ENCODE measurements around the gene RUNX1. TPM values are rescaled to one million over a fixed set of nuclear protein-coding genes. Genes with fewer than 3 reads are reported as not detected.

RUNX1 gene
- total RNA-seq, 2 experiments from 2014 or later = 36.5 to 37.2 TPM

DNA sequence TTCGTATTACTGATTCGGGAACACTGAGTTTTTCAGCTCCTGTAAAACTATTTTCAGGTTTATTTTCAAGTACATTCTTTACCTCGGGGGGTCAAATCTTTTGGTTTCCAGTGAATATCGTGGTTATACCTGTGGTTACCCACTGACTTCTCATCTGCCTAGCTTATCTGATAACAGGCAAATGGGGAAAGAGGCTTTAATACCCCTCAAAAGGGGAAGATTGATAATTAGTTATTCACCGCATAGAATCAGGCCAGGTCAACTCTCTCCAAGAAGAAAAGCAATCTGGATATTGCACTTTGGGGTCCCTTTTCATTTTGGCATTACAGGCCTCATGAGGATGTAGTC lies 23.0 kb downstream of the RUNX1 start:
- CTCF ChIA-PET = interaction anchor here (0.9 to 2.6 kb wide), 8 partner anchors 18 to 136 kb away, joined by 3 to 10 read pairs (median 4); no protein-coding TSS in a partner anchor
- POLR2A ChIA-PET = interaction anchor here (0.7 to 3.6 kb wide), 10 partner anchors 9 to 137 kb away, joined by 3 to 20 read pairs (median 6); no protein-coding TSS in a partner anchor

DNA sequence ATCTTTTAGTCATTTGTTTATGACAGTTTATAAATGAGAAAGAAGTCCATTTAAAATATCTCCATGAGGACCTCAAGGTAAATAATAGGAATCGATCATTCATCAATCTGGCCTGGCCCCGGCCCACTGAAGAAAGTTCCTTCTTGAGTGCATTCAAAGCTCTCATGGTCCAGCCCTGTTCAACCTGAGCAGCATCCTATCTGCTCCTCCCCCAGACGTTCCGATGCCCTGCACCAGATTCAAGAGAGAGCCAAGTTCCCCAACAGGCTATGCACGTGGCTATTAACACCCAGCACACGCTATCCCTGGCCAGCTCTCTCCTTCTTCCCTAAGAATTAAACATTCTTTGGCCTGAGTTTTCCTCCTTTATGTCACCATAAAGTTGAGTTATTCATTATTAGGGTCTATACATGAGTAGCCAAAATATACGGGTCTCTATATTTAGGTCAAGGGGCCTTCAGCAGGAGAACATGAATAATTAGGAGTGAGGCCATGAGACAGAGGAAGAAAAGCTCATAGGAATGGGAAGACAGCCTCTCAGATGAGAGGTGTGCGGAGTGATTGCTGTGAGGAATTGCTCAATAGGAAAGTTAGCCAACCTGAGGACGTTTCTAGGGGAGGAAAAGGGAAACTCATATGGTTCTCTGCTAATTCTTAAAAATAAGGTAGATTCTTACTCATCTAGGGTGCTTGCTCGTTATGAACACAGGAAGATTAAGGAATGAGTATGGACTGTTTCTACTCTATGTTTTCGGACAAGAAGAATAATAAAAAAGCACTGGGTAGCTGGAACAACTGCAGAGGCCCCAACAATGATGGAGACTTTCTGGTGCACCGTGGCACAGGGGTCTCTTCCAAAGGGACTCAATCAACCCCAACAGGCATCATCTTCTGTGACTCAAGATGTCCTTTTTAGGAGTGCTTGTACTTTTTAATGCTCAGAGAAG lies 23.6 kb downstream of the RUNX1 start:
- POLR2A ChIA-PET = interaction anchor here (0.5 to 3.6 kb wide), 12 partner anchors 8 to 142 kb away, joined by 3 to 20 read pairs (median 4); no protein-coding TSS in a partner anchor
- CTCF ChIA-PET = interaction anchor here (0.8 to 2.6 kb wide), 9 partner anchors 13 to 135 kb away, joined by 3 to 10 read pairs (median 3); no protein-coding TSS in a partner anchor

GRCh38 chr21:35024513-35024912 lies 24.6 kb downstream of the RUNX1 start:
- POLR2A ChIA-PET = interaction anchor here (0.5 to 3.6 kb wide), 6 partner anchors 22 to 141 kb away, joined by 3 to 20 read pairs (median 4); no protein-coding TSS in a partner anchor
- CTCF ChIA-PET = interaction anchor here (0.6 to 1.2 kb wide), 5 partner anchors 9 to 135 kb away, joined by 3 read pairs; no protein-coding TSS in a partner anchor

DNA sequence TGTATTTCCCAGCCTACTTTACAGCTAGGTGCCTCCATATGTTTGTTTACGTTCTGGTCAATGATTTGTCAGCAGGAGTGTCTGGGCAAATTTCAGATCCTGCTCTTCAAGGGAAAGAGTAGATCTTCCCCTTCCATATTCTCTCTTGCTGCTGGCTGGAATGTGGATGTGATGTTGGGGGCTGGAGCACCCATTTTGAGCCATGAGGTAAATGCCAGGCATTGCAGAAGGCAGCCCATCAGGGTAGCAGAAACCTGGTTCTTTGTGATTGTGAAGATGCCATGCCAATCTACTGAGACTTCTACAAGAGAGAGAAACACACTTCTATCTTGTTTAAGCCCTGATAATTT lies 25.1 kb downstream of the RUNX1 start:
- ChIA-PET POLR2A (interaction anchor here (0.6 to 1.2 kb wide), 2 partner anchors 24 to 34 kb away, joined by 3 read pairs; no protein-coding TSS in a partner anchor), CTCF (interaction anchor here (0.6 to 1.2 kb wide), 3 partner anchors 8 to 70 kb away, joined by 3 read pairs; no protein-coding TSS in a partner anchor)

- ChIA-PET POLR2A (no interaction called here), CTCF (interaction anchor here (0.7 to 1.3 kb wide), 4 partner anchors 8 to 134 kb away, joined by 3 to 4 read pairs (median 3); no protein-coding TSS in a partner anchor)
These were observed 25.6 kb downstream of the RUNX1 start for GRCh38 chr21:35023396-35024070.

DNA sequence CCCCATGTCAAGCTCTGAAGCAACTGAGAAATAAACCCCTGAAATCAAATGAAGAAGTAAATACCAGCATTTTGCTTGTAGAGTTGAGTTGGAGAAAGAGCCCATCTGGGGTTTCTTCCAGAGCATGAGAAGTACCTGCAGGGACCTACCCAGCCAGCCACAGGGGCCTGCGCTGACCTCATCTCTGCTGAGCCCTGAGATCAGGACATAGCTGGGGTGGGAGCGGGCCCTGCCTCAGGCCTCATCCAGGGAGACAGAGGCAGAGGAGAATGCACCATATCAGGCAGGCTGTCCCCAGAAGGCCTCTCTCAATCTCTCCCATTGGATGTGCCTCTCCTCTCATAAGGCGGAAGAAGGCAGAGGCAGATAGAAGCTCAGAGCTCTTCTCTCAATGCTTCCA lies 27.6 kb downstream of the RUNX1 start:
- ChIA-PET CTCF (interaction anchor here (1.3 to 2.4 kb wide), 5 partner anchors 18 to 39 kb away, joined by 3 to 7 read pairs (median 5); no protein-coding TSS in a partner anchor), POLR2A (interaction anchor here (0.8 to 1.2 kb wide), 5 partner anchors 23 to 133 kb away, joined by 3 to 5 read pairs (median 3); no protein-coding TSS in a partner anchor)

DNA sequence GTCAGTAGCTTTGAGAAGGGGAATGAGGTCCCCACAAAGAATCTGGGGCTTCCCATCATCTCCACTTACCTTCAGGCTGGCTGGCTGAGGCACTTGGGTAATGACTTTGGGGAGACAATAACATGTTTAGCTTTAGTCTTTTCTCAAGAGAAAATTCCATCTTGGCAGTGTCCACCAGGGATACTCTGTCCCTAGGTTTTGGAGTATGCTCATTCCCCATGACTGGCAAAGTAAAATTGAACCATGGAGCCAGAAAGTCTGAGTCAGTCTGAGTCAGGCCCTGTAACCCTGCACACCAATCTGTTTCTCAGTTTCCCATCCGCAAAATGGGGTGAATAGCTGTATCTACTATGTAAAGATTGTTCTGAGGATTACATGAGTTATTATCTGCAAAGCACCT lies 28.2 kb downstream of the RUNX1 start:
- ChIA-PET CTCF (interaction anchor here (1.3 to 2.4 kb wide), 4 partner anchors 17 to 38 kb away, joined by 3 to 7 read pairs (median 6); no protein-coding TSS in a partner anchor), POLR2A (interaction anchor here (0.8 to 0.9 kb wide), 2 partner anchors 23 to 26 kb away, joined by 3 read pairs; no protein-coding TSS in a partner anchor)

DNA sequence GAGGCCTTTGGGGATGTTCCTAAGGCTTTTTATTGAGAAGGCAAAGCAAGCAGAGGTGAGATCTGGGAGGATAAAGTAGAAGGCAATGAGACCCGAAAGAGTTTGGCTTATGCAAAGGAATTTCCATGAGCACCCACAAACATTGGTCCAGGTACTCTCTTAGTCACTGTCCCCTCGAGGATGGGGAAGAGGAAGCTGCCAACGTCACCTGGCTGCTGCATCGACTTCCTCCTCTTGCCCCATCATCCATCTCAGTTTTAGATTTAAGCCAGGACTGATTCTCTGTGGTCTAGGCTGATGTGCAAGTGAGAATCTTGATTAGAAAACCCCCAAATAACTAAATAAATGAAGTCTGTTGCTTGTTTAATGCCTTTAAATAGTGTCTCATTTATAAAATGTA lies 28.7 kb downstream of the RUNX1 start:
- ChIA-PET CTCF (interaction anchor here (1.3 to 2.4 kb wide), 3 partner anchors 17 to 37 kb away, joined by 3 to 7 read pairs (median 6); no protein-coding TSS in a partner anchor), POLR2A (no interaction called here)

- POLR2A ChIA-PET = no interaction called here
- CTCF ChIA-PET = no interaction called here
These were observed 29.5 kb downstream of the RUNX1 start for GRCh38 chr21:35019631-35020032.

GRCh38 chr21:35017256-35017655 lies 31.8 kb downstream of the RUNX1 start:
- CTCF ChIA-PET = no interaction called here
- POLR2A ChIA-PET = interaction anchor here (1.0 kb wide), 1 partner anchor 9 kb away, joined by 4 read pairs; no protein-coding TSS in a partner anchor

- CTCF ChIA-PET = interaction anchor here (0.8 to 1.4 kb wide), 2 partner anchors 7 to 27 kb away, joined by 3 read pairs; no protein-coding TSS in a partner anchor
- POLR2A ChIA-PET = no interaction called here
These were observed 32.4 kb downstream of the RUNX1 start for GRCh38 chr21:35016517-35017188.

DNA sequence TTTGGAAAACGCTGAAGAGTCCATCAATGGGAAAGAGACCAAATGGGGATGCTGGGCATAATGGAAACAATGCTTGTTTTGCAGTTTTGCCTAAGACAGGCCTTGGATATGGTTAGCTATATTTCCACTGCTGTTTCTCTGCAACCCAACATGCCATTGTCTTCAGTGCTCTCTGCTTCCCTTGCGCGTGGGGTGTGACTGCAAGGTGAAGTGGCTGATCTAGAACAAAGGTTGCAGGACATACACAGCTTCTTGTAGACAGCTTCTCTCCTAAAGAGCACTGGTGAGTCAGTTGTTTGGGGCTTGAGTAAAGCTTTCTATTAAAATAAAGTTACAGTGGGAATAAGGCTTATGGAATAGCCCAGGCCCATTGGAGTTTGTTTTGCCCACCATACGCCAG lies 33.0 kb downstream of the RUNX1 start:
- ChIA-PET POLR2A (interaction anchor here (1.5 kb wide), 1 partner anchor 126 kb away, joined by 3 read pairs; no protein-coding TSS in a partner anchor), CTCF (interaction anchor here (0.8 to 1.4 kb wide), 2 partner anchors 8 to 26 kb away, joined by 3 read pairs; no protein-coding TSS in a partner anchor)

GRCh38 chr21:35015435-35016024 lies 33.6 kb downstream of the RUNX1 start:
- ChIA-PET POLR2A (interaction anchor here (1.5 kb wide), 1 partner anchor 126 kb away, joined by 3 read pairs; no protein-coding TSS in a partner anchor), CTCF (interaction anchor here (0.8 to 1.4 kb wide), 3 partner anchors 8 to 28 kb away, joined by 3 read pairs; no protein-coding TSS in a partner anchor)

- CTCF ChIA-PET = interaction anchor here (0.9 to 1.0 kb wide), 3 partner anchors 24 to 27 kb away, joined by 3 to 5 read pairs (median 4); no protein-coding TSS in a partner anchor
- POLR2A ChIA-PET = interaction anchor here (1.5 kb wide), 1 partner anchor 125 kb away, joined by 3 read pairs; no protein-coding TSS in a partner anchor
These were observed 34.6 kb downstream of the RUNX1 start for GRCh38 chr21:35014302-35015041.

GRCh38 chr21:35011681-35012080 lies 37.4 kb downstream of the RUNX1 start:
- ChIA-PET CTCF (interaction anchor here (0.9 to 1.1 kb wide), 2 partner anchors 11 to 12 kb away, joined by 3 read pairs; no protein-coding TSS in a partner anchor), POLR2A (no interaction called here)

DNA sequence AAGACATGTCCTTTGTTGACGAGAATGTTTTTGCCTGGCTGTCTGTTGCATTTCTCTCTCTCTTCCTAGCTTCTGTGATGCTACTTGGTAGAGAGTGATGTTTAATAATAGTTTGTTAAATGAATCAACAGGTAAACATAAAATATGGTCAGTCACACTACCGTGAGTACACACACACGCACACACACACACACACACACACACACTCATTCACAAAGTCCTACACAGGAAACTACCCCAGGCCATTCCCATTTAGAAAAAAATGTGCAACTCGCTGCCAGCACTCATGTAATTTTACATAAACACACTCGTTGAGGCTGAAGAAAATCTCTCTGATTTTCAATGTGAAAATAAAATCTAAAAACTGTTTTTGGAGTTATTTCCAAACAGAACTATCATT lies 38.7 kb downstream of the RUNX1 start:
- ChIA-PET CTCF (no interaction called here), POLR2A (no interaction called here)

DNA sequence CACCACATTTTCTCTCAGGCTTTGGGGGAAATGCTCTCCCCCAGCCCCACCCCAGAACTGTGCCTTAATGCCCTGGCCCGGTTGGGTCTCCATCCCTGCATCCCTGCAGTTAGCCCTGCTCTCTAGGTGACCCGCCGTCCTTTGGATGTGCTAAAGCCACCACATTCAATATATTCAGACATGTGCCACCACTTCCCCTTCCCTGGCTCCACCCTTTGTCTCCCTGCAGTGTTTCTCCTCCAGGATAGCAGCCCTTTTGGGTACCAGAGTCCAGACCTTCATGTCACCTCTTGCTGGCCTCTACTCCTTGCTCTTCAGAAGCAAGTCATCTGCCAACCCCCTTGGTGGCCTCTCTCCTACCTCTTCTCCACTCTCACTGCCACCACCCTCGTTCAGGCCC lies 41.8 kb downstream of the RUNX1 start:
- ChIA-PET CTCF (no interaction called here), POLR2A (no interaction called here)
